Measurements from ENCODE around the gene HMMR. TPM values are rescaled to one million over a fixed set of nuclear protein-coding genes. Genes with fewer than 3 reads are reported as not detected.

Gene HMMR
- total and polyA plus RNA-seq, 9 of the 15 experiments (the other 6 are each of a cell fraction or from before 2014, with no cell fraction given) = 74.9 to 133 (median 90.8) TPM

DNA sequence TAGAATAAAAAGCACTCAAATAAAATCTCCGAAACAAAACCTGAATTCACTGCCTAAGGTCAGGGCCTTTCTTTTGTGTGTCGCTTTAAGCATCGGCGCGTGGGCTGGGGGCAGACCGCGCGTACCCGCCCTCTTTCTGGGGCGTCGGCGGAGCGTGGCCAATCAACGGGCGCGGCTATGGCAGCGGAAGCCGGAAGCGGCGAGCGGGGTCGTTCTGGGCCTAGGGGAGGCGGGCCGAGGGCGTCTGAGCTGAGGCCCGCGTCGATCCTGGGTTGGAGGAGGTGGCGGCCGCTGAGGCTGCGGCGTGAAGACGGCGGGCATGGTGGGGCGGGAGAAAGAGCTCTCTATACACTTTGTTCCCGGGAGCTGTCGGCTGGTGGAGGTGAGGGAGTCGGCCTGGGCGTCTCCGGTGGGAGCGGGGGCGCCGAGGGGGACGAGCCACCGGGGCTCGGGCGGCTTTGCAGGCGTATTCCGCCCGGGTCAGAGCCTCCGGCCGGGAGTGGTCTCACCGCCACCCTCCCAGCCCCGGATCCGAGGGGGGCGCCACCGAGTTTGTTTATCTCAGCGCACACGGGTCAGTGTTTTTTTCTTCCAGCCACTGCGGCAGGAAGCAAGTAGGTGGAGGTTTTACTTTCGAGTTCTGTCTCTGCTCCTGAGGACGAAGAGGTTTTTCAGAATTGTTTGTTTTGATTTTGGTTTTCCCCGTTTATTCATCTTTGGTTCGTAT is 45.1 kb downstream of the HMMR start, which contains the start of gene MAT2B (continued):
- TF ChIP-seq CREM (IDR thresholded peaks at IDR 0.05; ENCODE audit: low read depth) = peak; percentile 80
- TF ChIP-seq ATF1 (CRISPR knock-in tag; IDR thresholded peaks at IDR 0.05) = no peak
- peak; percentile 87 for TF ChIP-seq ATF1 (tag; IDR thresholded peaks at IDR 0.05)
- no peak for TF ChIP-seq HDAC3 (IDR thresholded peaks at IDR 0.05; ENCODE audit: borderline replicate concordance, partially characterized antibody)
- no peak for TF ChIP-seq ZNF133 (CRISPR knock-in tag; IDR thresholded peaks at IDR 0.05)
- no peak for TF ChIP-seq BHLHE40 (IDR thresholded peaks at IDR 0.05; ENCODE audit: low read length)
- TF ChIP-seq CBFA2T3 (IDR thresholded peaks at IDR 0.05) = peak; percentile 23; the same call in 1 of the 2 replicates
- no peak for TF ChIP-seq LCOR (CRISPR knock-in tag; IDR thresholded peaks at IDR 0.05)
- peak in 1 of 2 experiments; percentile 32; a peak in 1 of 4 replicates for TF ChIP-seq RCOR1 (IDR thresholded peaks at IDR 0.05; ENCODE audit: borderline replicate concordance in 1 of 2, low read depth in 2 of 2, low read length in 2 of 2)
- TF ChIP-seq HOXB6 (CRISPR knock-in tag; IDR thresholded peaks at IDR 0.05; ENCODE audit: borderline replicate concordance) = no peak
- peak; percentile 28 for TF ChIP-seq HCFC1 (IDR thresholded peaks at IDR 0.05; ENCODE audit: low read depth, low read length)
- TF ChIP-seq SMAD2 (IDR thresholded peaks at IDR 0.05; ENCODE audit: low read depth, low read length) = no peak
- no peak for TF ChIP-seq CREB5 (CRISPR knock-in tag; IDR thresholded peaks at IDR 0.05)
- no peak for TF ChIP-seq SRSF3 (IDR thresholded peaks at IDR 0.05; ENCODE audit: insufficient read depth, low read length)
- TF ChIP-seq TCF7L2 (IDR thresholded peaks at IDR 0.05; ENCODE audit: low read depth, low read length) = no peak
- TF ChIP-seq ZNF431 (CRISPR knock-in tag; IDR thresholded peaks at IDR 0.05) = no peak; the same call in 1 of the 2 replicates
- TF ChIP-seq CBX2 (IDR thresholded peaks at IDR 0.05; ENCODE audit: insufficient read depth, low read length, poor library complexity, severe bottlenecking) = no peak
- no peak for TF ChIP-seq HMG20A (CRISPR knock-in tag; conservative IDR thresholded peaks at IDR 0.05)
- TF ChIP-seq, protein P1, sequence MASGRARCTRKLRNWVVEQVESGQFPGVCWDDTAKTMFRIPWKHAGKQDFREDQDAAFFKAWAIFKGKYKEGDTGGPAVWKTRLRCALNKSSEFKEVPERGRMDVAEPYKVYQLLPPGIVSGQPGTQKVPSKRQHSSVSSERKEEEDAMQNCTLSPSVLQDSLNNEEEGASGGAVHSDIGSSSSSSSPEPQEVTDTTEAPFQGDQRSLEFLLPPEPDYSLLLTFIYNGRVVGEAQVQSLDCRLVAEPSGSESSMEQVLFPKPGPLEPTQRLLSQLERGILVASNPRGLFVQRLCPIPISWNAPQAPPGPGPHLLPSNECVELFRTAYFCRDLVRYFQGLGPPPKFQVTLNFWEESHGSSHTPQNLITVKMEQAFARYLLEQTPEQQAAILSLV (tag; IDR thresholded peaks at IDR 0.05) = no peak
- TF ChIP-seq TEAD2 (tag; IDR thresholded peaks at IDR 0.05) = no peak
- no peak for TF ChIP-seq NR1H2 (CRISPR knock-in tag; IDR thresholded peaks at IDR 0.05)
- TF ChIP-seq RFX7 (CRISPR knock-in tag; IDR thresholded peaks at IDR 0.05) = no peak
- no peak for TF ChIP-seq CEBPB (tag; IDR thresholded peaks at IDR 0.05)
- TF ChIP-seq PHB (CRISPR knock-in tag; IDR thresholded peaks at IDR 0.05) = no peak
- TF ChIP-seq ZNF512 (tag; IDR thresholded peaks at IDR 0.05) = no peak
- TF ChIP-seq GABPB1 (CRISPR knock-in tag; IDR thresholded peaks at IDR 0.05) = peak; percentile 90
- TF ChIP-seq MCM7 (IDR thresholded peaks at IDR 0.05) = no peak
- no peak for TF ChIP-seq HNRNPH1 (optimal IDR thresholded peaks at IDR 0.05; ENCODE audit: low read depth, low read length)
- TF ChIP-seq ZBTB8A (IDR thresholded peaks at IDR 0.05; ENCODE audit: partially characterized antibody) = no peak

All from K562 (cell line).